IMR-90 (cell line): ENCODE data around the gene HRH1. TPM values are rescaled to one million over a fixed set of nuclear protein-coding genes. Genes with fewer than 3 reads are reported as not detected.

ENCODE experiments used
- ATAC-seq: fragments of 200-7000 bp; cut with Tn5 transposase; 2 replicates; pipeline ENCODE4 v1.9.1; 2020; ENCODE audit warnings: low read depth, mild to moderate bottlenecking, moderate library complexity
- BruUV-seq: library from RNA; stranded (reverse); fragments of 400-500 nt; replicated peaks from 2 replicates; lab custom pipeline; 2021; lab: Mats Ljungman, UMichigan
- CTCF ChIA-PET: fragments of 300-600 bp; formaldehyde crosslinking; extraction: SDS; loops from one replicate; lab custom pipeline; 2021; ENCODE audit warnings: antibody characterized with exemption; lab: Yijun Ruan, JAX
- POLR2A ChIA-PET: fragments of 300-600 bp; sonication (Branson Sonifier 250); formaldehyde crosslinking; loops from one replicate; lab custom pipeline; 2022; ENCODE audit warnings: antibody characterized with exemption; ENCODE audit not compliant: unreplicated experiment; lab: Charles Lee
- DNase-seq: peaks from one replicate; pipeline ENCODE4 v3.0.0; 2013
- H2AFZ ChIP-seq: replicated peaks from 2 replicates; pipeline ENCODE3; 2013; ENCODE audit warnings: low read length, mild to moderate bottlenecking; ENCODE audit not compliant: poor library complexity
- H2AK5ac ChIP-seq: 2 replicates; pipeline ENCODE4 v1.6.1; 2013; ENCODE audit warnings: low read depth, low read length, inconsistent platforms
- H2AK9ac ChIP-seq: replicated peaks from 2 replicates; pipeline ENCODE3; 2013; ENCODE audit warnings: mild to moderate bottlenecking, low read depth, low read length, moderate library complexity; ENCODE audit not compliant: poor library complexity
- H2BK120ac ChIP-seq: 2 replicates; pipeline ENCODE4 v1.6.1; 2013; ENCODE audit warnings: low read depth, low read length, inconsistent platforms
- H2BK15ac ChIP-seq: 3 replicates; pipeline ENCODE4 v1.6.1; 2013; ENCODE audit warnings: low read depth, low read length, inconsistent platforms
- H2BK20ac ChIP-seq: 2 replicates; pipeline ENCODE4 v1.6.1; 2013; ENCODE audit warnings: low read depth, mild to moderate bottlenecking, inconsistent platforms, low read length, moderate library complexity
- H2BK5ac ChIP-seq: 2 replicates; pipeline ENCODE4 v1.6.1; 2013; ENCODE audit warnings: mild to moderate bottlenecking, low read depth, low read length, inconsistent platforms; ENCODE audit not compliant: poor library complexity, severe bottlenecking
- H3K14ac ChIP-seq: replicated peaks from 2 replicates; pipeline ENCODE4 v1.6.1; 2013; ENCODE audit warnings: low read depth, low read length, inconsistent platforms
- H3K18ac ChIP-seq: 2 replicates; pipeline ENCODE4 v1.6.1; 2013; ENCODE audit warnings: low read depth, low read length, control low read depth
- H3K23ac ChIP-seq: 2 replicates; pipeline ENCODE4 v1.6.1; 2013; ENCODE audit warnings: low read depth, low read length, inconsistent platforms
- H3K27ac ChIP-seq: 2 replicates; pipeline ENCODE4 v1.5.1; 2013; ENCODE audit warnings: mild to moderate bottlenecking, control low read depth, low read length; ENCODE audit not compliant: insufficient read depth
- H3K27me3 ChIP-seq: 2 replicates; pipeline ENCODE4 v1.6.1; 2013; ENCODE audit warnings: low read length; ENCODE audit not compliant: control insufficient read depth, insufficient read depth
- H3K36me3 ChIP-seq: 2 replicates; pipeline ENCODE4 v1.6.1; 2013; ENCODE audit warnings: low read length, mixed read lengths; ENCODE audit not compliant: control insufficient read depth, insufficient read depth
- H3K4ac ChIP-seq: 2 replicates; pipeline ENCODE4 v1.6.1; 2013; ENCODE audit warnings: low read depth, low read length, inconsistent platforms
- H3K4me1 ChIP-seq: 2 replicates; pipeline ENCODE4 v1.6.1; 2013; ENCODE audit warnings: low read length, mixed read lengths; ENCODE audit not compliant: control insufficient read depth, insufficient read depth
- H3K4me2 ChIP-seq: 2 replicates; pipeline ENCODE4 v1.6.1; 2013; ENCODE audit warnings: low read depth, mild to moderate bottlenecking, control low read depth, low read length, moderate library complexity
- H3K4me3 ChIP-seq: 2 replicates; pipeline ENCODE4 v1.5.1; 2013; ENCODE audit warnings: low read depth, mild to moderate bottlenecking, control low read depth, low read length, moderate library complexity; ENCODE audit not compliant: insufficient read depth
- H3K56ac ChIP-seq: 2 replicates; pipeline ENCODE4 v1.6.1; 2013; ENCODE audit warnings: low read length, inconsistent platforms; ENCODE audit not compliant: insufficient read depth; ENCODE audit errors: extremely low read depth
- H3K79me1 ChIP-seq, 2 experiments: 2 replicates each; pipeline ENCODE4 v1.6.1; 2013; ENCODE audit warnings: low read length in 2 of 2, inconsistent platforms in 1 of 2, low read depth in 1 of 2
- H3K9ac ChIP-seq: 2 replicates; pipeline ENCODE4 v1.6.1; 2013; ENCODE audit warnings: low read depth, low read length, control low read depth
- H3K9me1 ChIP-seq: 2 replicates; pipeline ENCODE4 v1.6.1; 2013; ENCODE audit warnings: low read length, inconsistent platforms; ENCODE audit not compliant: insufficient read depth
- H3K9me3 ChIP-seq: 2 replicates; pipeline ENCODE4 v1.6.1; 2013; ENCODE audit warnings: low read length; ENCODE audit not compliant: control insufficient read depth, insufficient read depth
- H4K20me1 ChIP-seq: 2 replicates; pipeline ENCODE4 v1.6.1; 2013; ENCODE audit warnings: low read length, inconsistent platforms; ENCODE audit not compliant: insufficient read depth
- H4K5ac ChIP-seq: 2 replicates; pipeline ENCODE4 v1.6.1; 2013; ENCODE audit warnings: mild to moderate bottlenecking, low read depth, low read length, control low read depth
- H4K8ac ChIP-seq, 2 experiments: 2 replicates each; pipeline ENCODE4 v1.6.1; 2013; ENCODE audit warnings: low read depth in 2 of 2, low read length in 2 of 2, control low read depth in 1 of 2, inconsistent platforms in 1 of 2
- H4K91ac ChIP-seq: 2 replicates; pipeline ENCODE4 v1.6.1; 2013; ENCODE audit warnings: low read depth, low read length, inconsistent platforms; ENCODE audit not compliant: insufficient read depth
- BHLHE40 ChIP-seq: fragments of 150-350 bp; IDR thresholded peaks from 2 replicates; pipeline ENCODE4 v1.6.1; 2016; ENCODE audit warnings: mild to moderate bottlenecking, low read depth, low read length
- CEBPB ChIP-seq: IDR thresholded peaks from 2 replicates; pipeline ENCODE4 v1.6.1; 2012; ENCODE audit warnings: low read depth, low read length, improper control_type of control experiment
- CHD1 ChIP-seq: IDR thresholded peaks from 2 replicates; pipeline ENCODE4 v1.6.1; 2012; ENCODE audit warnings: low read depth, low read length, improper control_type of control experiment
- ELK1 ChIP-seq: fragments of 150-350 bp; IDR thresholded peaks from 2 replicates; pipeline ENCODE4 v1.6.1; 2016; ENCODE audit warnings: low read depth, mild to moderate bottlenecking, low read length, moderate library complexity, borderline replicate concordance
- FOS ChIP-seq: fragments of 150-350 bp; IDR thresholded peaks from 2 replicates; pipeline ENCODE4 v1.6.1; 2016; ENCODE audit warnings: low read depth, low read length
- MAFK ChIP-seq: IDR thresholded peaks from 2 replicates; pipeline ENCODE4 v1.6.1; 2012; ENCODE audit warnings: low read depth, low read length, improper control_type of control experiment
- MAZ ChIP-seq: IDR thresholded peaks from 2 replicates; pipeline ENCODE4 v1.6.1; 2012; ENCODE audit warnings: low read depth, mild to moderate bottlenecking, low read length, improper control_type of control experiment, moderate library complexity, borderline replicate concordance
- MXI1 ChIP-seq: IDR thresholded peaks from 2 replicates; pipeline ENCODE4 v1.6.1; 2012; ENCODE audit warnings: low read depth, mild to moderate bottlenecking, low read length, moderate library complexity, borderline replicate concordance
- NFE2L2 ChIP-seq: fragments of 150-350 bp; IDR thresholded peaks from 2 replicates; pipeline ENCODE4 v1.6.1; 2016; ENCODE audit warnings: low read depth, mild to moderate bottlenecking, low read length
- POLR2A ChIP-seq: IDR thresholded peaks from 2 replicates; pipeline ENCODE4 v1.6.1; 2012; ENCODE audit warnings: mild to moderate bottlenecking, low read depth, low read length
- RAD21 ChIP-seq: IDR thresholded peaks from 2 replicates; pipeline ENCODE4 v1.6.1; 2012; ENCODE audit warnings: low read length, improper control_type of control experiment
- RCOR1 ChIP-seq: IDR thresholded peaks from 2 replicates; pipeline ENCODE4 v1.6.1; 2012; ENCODE audit warnings: mild to moderate bottlenecking, low read length, improper control_type of control experiment; ENCODE audit not compliant: insufficient replicate concordance
- RFX5 ChIP-seq: IDR thresholded peaks from 2 replicates; pipeline ENCODE4 v1.8.0; 2012; ENCODE audit warnings: low read depth, mild to moderate bottlenecking, low read length, moderate library complexity
- SMC3 ChIP-seq: fragments of 150-350 bp; IDR thresholded peaks from 2 replicates; pipeline ENCODE4 v1.6.1; 2016; ENCODE audit warnings: low read depth, mild to moderate bottlenecking, antibody characterized with exemption, low read length, moderate library complexity
- USF2 ChIP-seq: fragments of 150-350 bp; IDR thresholded peaks from 2 replicates; pipeline ENCODE4 v1.6.1; 2017; ENCODE audit warnings: mild to moderate bottlenecking, antibody characterized with exemption, low read length, low read depth
- WGBS, 2 experiments: methylation state at CpG; one replicate each; pipeline versions ENCODE4 v1.1.5 to v1.1.7; 2013; ENCODE audit warnings: missing lambda C conversion rate in 2 of 2; ENCODE audit not compliant: insufficient read length in 1 of 2; ENCODE audit errors: extremely low coverage in 2 of 2; 5-methylcytosine and 5-hydroxymethylcytosine counted together
- dilution Hi-C: fragments of 300-500 bp; cut with HindIII; formaldehyde crosslinking; loops from one replicate; pipeline ENCODE4 v1.14.3; 2018; ENCODE audit warnings: low sequenced_read_pairs; ENCODE audit not compliant: unreplicated experiment
- in situ Hi-C: fragments of 300-500 bp; cut with MboI; formaldehyde crosslinking; loops from 3 replicates; pipeline ENCODE4 v1.14.3; 2019; ENCODE audit warnings: low sequenced_read_pairs, inconsistent platforms, mixed read lengths
- intact Hi-C: fragments of 100-400 bp; cut with micrococcal nuclease; formaldehyde crosslinking; loops from 2 replicates; pipeline ENCODE4 v1.10.0; 2022
- polyA plus RNA-seq, 3 experiments: library from polyadenylated mRNA; depleted of rRNA; stranded (reverse); fragments of >200 nt; gene quantifications; 2 replicates each; pipeline ENCODE4 v1.2.3, GENCODE V29; 2012; ENCODE audit warnings: low replicate concordance in 1 of 3
- total RNA-seq: library from RNA; depleted of rRNA; stranded (reverse); fragments of >200 nt; gene quantifications from 2 replicates; pipeline ENCODE4 v1.2.3, GENCODE V29; 2012

HRH1 gene
- total and polyA plus RNA-seq, 2 of the 4 experiments (the other 2 are of a cell fraction): 7.6 to 16.1 TPM

GRCh38 chr3:11251807-11252176 is 97.5 kb downstream of the HRH1 start (continued):
- no peak for TF ChIP-seq CEBPB
- no peak for TF ChIP-seq USF2

- Histone ChIP-seq H3K9me3 (no peaks in the 10 kb centered on the region), H2BK15ac (no peak overlapping the region), H3K27me3 (no peaks in the 10 kb centered on the region), H2BK120ac (no peak overlapping the region), H4K20me1 (peaks cover 7% of the 10 kb centered on the region; the same call in 1 of the 2 replicates), H4K5ac (no peak overlapping the region), H3K14ac (no peak overlapping the region), H2AK5ac (no peak overlapping the region), H3K9ac (no peak overlapping the region), H3K4me2 (no peak overlapping the region), H3K4ac (no peak overlapping the region), H3K23ac (no peak overlapping the region), H3K18ac (no peak overlapping the region), H3K36me3 (peaks cover 16% of the 10 kb centered on the region), H4K91ac (no peak overlapping the region), H3K56ac (no peak overlapping the region), H2AFZ (no peak overlapping the region), H3K27ac (no peak overlapping the region), H3K4me1 (peaks cover 2% of the 10 kb centered on the region), H3K9me1 (peaks cover 5% of the 10 kb centered on the region; the same call in 1 of the 2 replicates), H2BK5ac (no peak overlapping the region), H3K4me3 (no peak overlapping the region), H2AK9ac (no peak overlapping the region), H4K8ac (no peak overlapping the region), H3K79me1 (peaks cover 28 to 47% of the 10 kb centered on the region in 2 experiments), H2BK20ac (no peak overlapping the region)
- DNase-seq (no peak), ATAC-seq (no peak)
- POLR2A ChIA-PET: no interaction called here
- CTCF ChIA-PET: no interaction called here
- dilution Hi-C loops: no loop called here
- in situ Hi-C loops: no loop called here
- WGBS, 2 experiments: 100% methylated on average over 1 of the region's 6 CpGs; no CpG with 5 or more reads in 1 of the 2 experiments
- no TSS peak for BruUV-seq
- intact Hi-C loops: no loop called here
- TF ChIP-seq RAD21 (no peak), CEBPB (no peak), MAZ (no peak), FOS (no peak), MXI1 (no peak), ELK1 (no peak), RFX5 (no peak), BHLHE40 (no peak), POLR2A (no peak), USF2 (no peak), RCOR1 (no peak), CHD1 (no peak), SMC3 (no peak), NFE2L2 (no peak), MAFK (no peak)
Observed at GRCh38 chr3:11254876-11255275, 100.6 kb downstream of the HRH1 start.
